B cell (primary cell): ENCODE data around the gene CBLB.

ENCODE experiments used
- EZH2 ChIP-seq: IDR thresholded peaks from 2 replicates; pipeline ENCODE4 v1.6.1; 2012; ENCODE audit warnings: borderline replicate concordance, low read depth, mild to moderate bottlenecking, moderate library complexity, low read length; ENCODE audit not compliant: insufficient read depth, poor library complexity, severe bottlenecking
- TF ChIP-seq, protein P1 (sequence below): fragments of 200-600 bp; IDR thresholded peaks from one replicate; pipeline ENCODE4 v1.8.0; 2022; ENCODE audit warnings: antibody characterized with exemption, mild to moderate bottlenecking

DNA sequence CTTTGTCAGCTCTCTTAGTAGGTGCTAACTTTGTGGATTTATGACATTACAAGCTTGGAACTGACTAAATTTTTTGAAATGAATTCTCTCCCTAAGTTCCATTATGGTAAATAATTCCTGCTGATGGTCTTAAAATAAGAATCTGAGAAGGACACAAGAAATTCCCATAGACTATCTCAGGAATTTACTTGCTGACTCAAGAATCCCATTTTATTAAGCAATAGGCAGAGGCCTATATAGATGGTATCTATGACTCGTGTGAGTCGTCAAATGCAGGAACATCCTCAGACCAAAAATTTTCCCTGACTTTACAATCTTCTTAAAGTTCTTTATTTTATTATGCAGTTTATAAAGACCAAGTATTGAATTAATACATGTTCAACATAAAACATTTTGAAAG lies 30.7 kb upstream of the CBLB start:
- TF ChIP-seq, protein P1, sequence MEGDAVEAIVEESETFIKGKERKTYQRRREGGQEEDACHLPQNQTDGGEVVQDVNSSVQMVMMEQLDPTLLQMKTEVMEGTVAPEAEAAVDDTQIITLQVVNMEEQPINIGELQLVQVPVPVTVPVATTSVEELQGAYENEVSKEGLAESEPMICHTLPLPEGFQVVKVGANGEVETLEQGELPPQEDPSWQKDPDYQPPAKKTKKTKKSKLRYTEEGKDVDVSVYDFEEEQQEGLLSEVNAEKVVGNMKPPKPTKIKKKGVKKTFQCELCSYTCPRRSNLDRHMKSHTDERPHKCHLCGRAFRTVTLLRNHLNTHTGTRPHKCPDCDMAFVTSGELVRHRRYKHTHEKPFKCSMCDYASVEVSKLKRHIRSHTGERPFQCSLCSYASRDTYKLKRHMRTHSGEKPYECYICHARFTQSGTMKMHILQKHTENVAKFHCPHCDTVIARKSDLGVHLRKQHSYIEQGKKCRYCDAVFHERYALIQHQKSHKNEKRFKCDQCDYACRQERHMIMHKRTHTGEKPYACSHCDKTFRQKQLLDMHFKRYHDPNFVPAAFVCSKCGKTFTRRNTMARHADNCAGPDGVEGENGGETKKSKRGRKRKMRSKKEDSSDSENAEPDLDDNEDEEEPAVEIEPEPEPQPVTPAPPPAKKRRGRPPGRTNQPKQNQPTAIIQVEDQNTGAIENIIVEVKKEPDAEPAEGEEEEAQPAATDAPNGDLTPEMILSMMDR: no peak
- no peak for TF ChIP-seq EZH2
